ENCODE measurements around the gene PRSS53.

Gene PRSS53

DNA sequence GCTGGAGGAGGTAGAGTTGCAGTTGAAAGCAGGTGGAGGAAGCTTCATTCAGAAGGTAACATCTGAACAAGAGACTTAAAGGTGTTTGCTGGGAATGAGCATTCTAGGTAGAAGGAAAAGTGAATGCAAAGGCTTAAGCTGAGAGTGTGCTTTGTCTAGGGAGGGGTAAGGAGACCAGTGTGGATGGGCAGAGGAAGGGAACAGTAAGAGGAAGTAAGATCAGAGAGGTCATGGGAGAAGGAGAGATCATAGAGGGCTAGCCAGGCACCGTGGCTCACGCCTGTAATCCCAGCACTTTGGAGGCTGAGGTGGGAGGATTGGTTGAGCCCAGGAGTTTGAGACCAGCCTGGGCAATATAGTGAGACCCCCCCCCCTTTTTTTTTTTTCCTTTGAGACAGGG lies 52.1 kb downstream of the PRSS53 start:
- DNase-seq, result no peak

DNA sequence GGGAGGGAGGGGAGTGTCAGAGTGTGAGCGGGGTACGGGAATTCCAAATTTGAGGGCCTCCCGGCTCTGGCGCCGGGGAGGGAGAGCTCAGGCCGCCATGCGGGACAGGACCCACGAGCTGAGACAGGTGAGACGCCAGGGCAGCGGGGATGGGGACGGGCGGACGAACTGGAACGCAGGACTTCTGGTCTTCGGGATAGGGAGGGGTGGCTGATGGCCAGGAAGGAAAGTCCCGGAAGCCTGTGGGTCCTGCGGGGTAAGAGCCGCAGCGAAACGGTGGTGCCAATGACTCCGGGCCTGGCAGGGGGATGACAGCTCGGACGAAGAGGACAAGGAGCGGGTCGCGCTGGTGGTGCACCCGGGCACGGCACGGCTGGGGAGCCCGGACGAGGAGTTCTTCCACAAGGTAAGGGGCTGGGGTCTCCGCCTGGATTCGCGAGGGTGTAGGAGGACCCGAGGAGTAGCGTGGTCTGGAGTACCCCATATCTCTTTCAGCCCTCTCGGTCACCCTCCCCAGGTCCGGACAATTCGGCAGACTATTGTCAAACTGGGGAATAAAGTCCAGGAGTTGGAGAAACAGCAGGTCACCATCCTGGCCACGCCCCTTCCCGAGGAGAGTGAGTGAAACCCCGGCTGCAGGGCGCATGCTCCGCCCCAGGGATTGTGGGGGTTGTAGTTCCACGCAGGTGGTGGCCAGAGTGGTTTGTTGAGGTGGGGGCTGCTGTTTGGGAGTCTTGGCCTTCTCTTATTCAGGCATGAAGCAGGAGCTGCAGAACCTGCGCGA lies 54.8 kb downstream of the PRSS53 start:
- peak; percentile 85 for DNase-seq

Measured in NCI-H510A treated with DMSO at 0.1 percent for 48 hours (cell line).